ENCODE measurements around the gene RFX1. TPM values are rescaled to one million over a fixed set of nuclear protein-coding genes. Genes with fewer than 3 reads are reported as not detected.

The RFX1 gene
- polyA plus RNA-seq, 1 donor (not counting 4 experiments of a cell fraction or from before 2014, with no cell fraction given) = 0.45 TPM

DNA sequence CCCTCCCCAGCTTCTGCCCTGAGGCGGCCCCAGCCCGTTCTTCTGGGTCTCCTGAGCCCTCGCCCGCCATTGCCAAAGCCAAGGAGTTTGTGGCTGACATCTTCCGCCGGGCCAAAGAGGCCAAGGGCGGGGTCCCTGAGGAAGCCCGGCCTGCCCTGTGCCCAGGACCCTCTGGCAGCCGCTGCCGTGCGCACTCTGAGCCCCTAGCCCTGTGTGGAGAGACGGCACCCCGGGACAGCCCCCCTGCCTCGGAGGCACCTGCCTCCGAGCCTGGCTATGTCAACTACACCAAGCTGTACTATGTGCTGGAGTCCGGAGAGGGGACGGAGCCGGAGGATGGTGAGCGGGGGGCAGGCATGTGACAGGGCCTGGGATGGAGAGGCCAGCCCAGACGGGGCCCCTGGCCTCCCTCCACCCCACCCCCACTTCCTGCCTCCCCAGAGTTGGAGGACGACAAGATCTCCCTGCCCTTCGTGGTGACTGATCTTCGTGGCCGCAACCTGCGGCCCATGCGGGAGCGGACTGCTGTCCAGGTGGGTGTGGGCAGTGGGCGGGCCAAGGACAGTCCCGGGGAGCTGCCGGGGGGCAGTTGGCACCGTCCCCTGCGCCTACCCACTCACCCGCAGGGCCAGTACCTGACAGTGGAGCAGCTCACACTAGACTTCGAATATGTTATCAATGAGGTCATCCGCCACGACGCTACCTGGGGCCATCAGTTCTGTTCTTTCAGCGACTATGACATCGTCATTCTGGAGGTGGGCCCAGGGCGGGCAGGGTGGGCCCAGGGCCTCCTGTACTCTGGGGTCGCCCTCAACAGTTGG, 46.8 kb downstream of the RFX1 start:
- dilution Hi-C loops (cut with MboI; ENCODE audit: extremely low pct_ligation_motif_present, low sequenced_read_pairs) = no loop called here
- no peaks in the 10 kb centered on the region for H3K9me1 ChIP-seq (ENCODE audit: control insufficient read depth, extremely low read depth, insufficient read depth, low read length)
- no peak overlapping the region for H3K27ac ChIP-seq (ENCODE audit: control insufficient read depth, insufficient read depth, low read length)
- H3K9me3 ChIP-seq (ENCODE audit: control insufficient read depth, low read depth, low read length) = no peaks in the 10 kb centered on the region
- FAIRE-seq (no peak), DNase-seq (ENCODE audit: low read depth, low spot score) (no peak)
- no peaks in the 10 kb centered on the region for H3K4me1 ChIP-seq (ENCODE audit: control insufficient read depth, extremely low read depth, insufficient read depth, low read length)
- no peak overlapping the region for H3K4me2 ChIP-seq (ENCODE audit: control insufficient read depth, extremely low read depth, insufficient read depth, low read depth, low read length)
- H3K79me2 ChIP-seq (ENCODE audit: control insufficient read depth, insufficient read depth, low read length) = peaks cover 3% of the 10 kb centered on the region
- H4K20me1 ChIP-seq (ENCODE audit: control insufficient read depth, extremely low read depth, insufficient read depth, low read length) = no peaks in the 10 kb centered on the region
- H3K27me3 ChIP-seq (ENCODE audit: control insufficient read depth, extremely low read depth, insufficient read depth, low read length) = no peaks in the 10 kb centered on the region
- H3K4me3 ChIP-seq (ENCODE audit: control insufficient read depth in 2 of 3, extremely low read depth in 1 of 3, insufficient read depth in 2 of 3, low read depth in 1 of 3, low read length in 3 of 3) = no peak overlapping the region
- H3K9ac ChIP-seq (ENCODE audit: control insufficient read depth, extremely low read depth, insufficient read depth, low read length) = no peak overlapping the region
- peaks cover 32 to 36% of the 10 kb centered on the region in 2 experiments for H3K36me3 ChIP-seq (ENCODE audit: control insufficient read depth in 2 of 2, extremely low read depth in 1 of 2, insufficient read depth in 2 of 2, low read length in 2 of 2)
- no peak overlapping the region for H2AFZ ChIP-seq (ENCODE audit: control insufficient read depth, low read length)
- TF ChIP-seq, protein P1, sequence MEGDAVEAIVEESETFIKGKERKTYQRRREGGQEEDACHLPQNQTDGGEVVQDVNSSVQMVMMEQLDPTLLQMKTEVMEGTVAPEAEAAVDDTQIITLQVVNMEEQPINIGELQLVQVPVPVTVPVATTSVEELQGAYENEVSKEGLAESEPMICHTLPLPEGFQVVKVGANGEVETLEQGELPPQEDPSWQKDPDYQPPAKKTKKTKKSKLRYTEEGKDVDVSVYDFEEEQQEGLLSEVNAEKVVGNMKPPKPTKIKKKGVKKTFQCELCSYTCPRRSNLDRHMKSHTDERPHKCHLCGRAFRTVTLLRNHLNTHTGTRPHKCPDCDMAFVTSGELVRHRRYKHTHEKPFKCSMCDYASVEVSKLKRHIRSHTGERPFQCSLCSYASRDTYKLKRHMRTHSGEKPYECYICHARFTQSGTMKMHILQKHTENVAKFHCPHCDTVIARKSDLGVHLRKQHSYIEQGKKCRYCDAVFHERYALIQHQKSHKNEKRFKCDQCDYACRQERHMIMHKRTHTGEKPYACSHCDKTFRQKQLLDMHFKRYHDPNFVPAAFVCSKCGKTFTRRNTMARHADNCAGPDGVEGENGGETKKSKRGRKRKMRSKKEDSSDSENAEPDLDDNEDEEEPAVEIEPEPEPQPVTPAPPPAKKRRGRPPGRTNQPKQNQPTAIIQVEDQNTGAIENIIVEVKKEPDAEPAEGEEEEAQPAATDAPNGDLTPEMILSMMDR (optimal IDR thresholded peaks at IDR 0.05 in 1 of 3, IDR thresholded peaks at IDR 0.05 in 1 of 3, conservative IDR thresholded peaks at IDR 0.05 in 1 of 3; ENCODE audit: extremely low read depth in 1 of 3, insufficient read depth in 2 of 3, low read length in 3 of 3) = no peak
- no peak for TF ChIP-seq EZH2 (IDR thresholded peaks at IDR 0.05; ENCODE audit: low read length)

DNA sequence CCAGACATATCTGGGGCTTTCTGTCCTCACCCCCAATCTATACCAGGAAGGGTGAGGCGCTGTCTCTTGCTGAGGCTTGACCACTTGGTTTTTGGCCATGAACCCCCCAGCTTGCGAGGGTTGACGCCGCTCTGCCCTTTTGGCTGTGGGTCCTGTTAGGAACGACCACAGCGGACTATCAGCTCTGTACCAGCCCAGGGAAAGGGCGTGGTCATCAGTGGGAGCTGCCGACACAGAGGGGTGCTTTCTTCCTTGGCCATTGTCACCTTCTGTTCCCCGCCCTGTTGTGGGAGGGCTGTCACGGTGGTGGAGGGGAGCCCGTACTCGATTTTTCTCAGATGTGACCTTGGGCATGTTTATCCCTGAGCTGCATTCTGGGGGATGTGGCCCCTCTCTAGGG, 48.1 kb downstream of the RFX1 start:
- FAIRE-seq = no peak
- no peak for TF ChIP-seq EZH2 (IDR thresholded peaks at IDR 0.05; ENCODE audit: low read length)
- TF ChIP-seq, protein P1 (optimal IDR thresholded peaks at IDR 0.05 in 1 of 3, IDR thresholded peaks at IDR 0.05 in 1 of 3, conservative IDR thresholded peaks at IDR 0.05 in 1 of 3; ENCODE audit: extremely low read depth in 1 of 3, insufficient read depth in 2 of 3, low read length in 3 of 3) = no peak
- no peak for DNase-seq (ENCODE audit: low read depth, low spot score)
- Histone ChIP-seq H3K9me1 (ENCODE audit: control insufficient read depth, extremely low read depth, insufficient read depth, low read length) (no peaks in the 10 kb centered on the region), H2AFZ (ENCODE audit: control insufficient read depth, low read length) (no peak overlapping the region), H3K27me3 (ENCODE audit: control insufficient read depth, extremely low read depth, insufficient read depth, low read length) (no peaks in the 10 kb centered on the region), H4K20me1 (ENCODE audit: control insufficient read depth, extremely low read depth, insufficient read depth, low read length) (no peaks in the 10 kb centered on the region), H3K4me1 (ENCODE audit: control insufficient read depth, extremely low read depth, insufficient read depth, low read length) (peaks cover 8% of the 10 kb centered on the region), H3K36me3 (ENCODE audit: control insufficient read depth in 2 of 2, extremely low read depth in 1 of 2, insufficient read depth in 2 of 2, low read length in 2 of 2) (peaks cover 32 to 36% of the 10 kb centered on the region in 2 experiments), H3K9ac (ENCODE audit: control insufficient read depth, extremely low read depth, insufficient read depth, low read length) (no peak overlapping the region), H3K4me3 (ENCODE audit: control insufficient read depth in 2 of 3, extremely low read depth in 1 of 3, insufficient read depth in 2 of 3, low read depth in 1 of 3, low read length in 3 of 3) (no peak overlapping the region), H3K79me2 (ENCODE audit: control insufficient read depth, insufficient read depth, low read length) (peaks cover 16% of the 10 kb centered on the region), H3K9me3 (ENCODE audit: control insufficient read depth, low read depth, low read length) (no peaks in the 10 kb centered on the region), H3K27ac (ENCODE audit: control insufficient read depth, insufficient read depth, low read length) (no peak overlapping the region), H3K4me2 (ENCODE audit: control insufficient read depth, extremely low read depth, insufficient read depth, low read depth, low read length) (no peak overlapping the region)
- dilution Hi-C loops (cut with MboI; ENCODE audit: extremely low pct_ligation_motif_present, low sequenced_read_pairs) = no loop called here
